A549 (cell line): ENCODE data around the gene OSCAR. TPM values are rescaled to one million over a fixed set of nuclear protein-coding genes. Genes with fewer than 3 reads are reported as not detected.

Experiments
- CBX2 ChIP-seq: fragments of 200-600 bp; sonication (generic); IDR thresholded peaks from 2 replicates; pipeline ENCODE4 v1.6.1; 2016; ENCODE audit warnings: low read depth, mild to moderate bottlenecking, borderline replicate concordance
- CEBPB ChIP-seq, 2 experiments: fragments of >200 bp in 1 of 2; sonication (Bioruptor Twin) in 1 of 2; formaldehyde crosslinking in 1 of 2; IDR thresholded peaks; 2 replicates each; pipeline ENCODE4 v1.6.1; 2012 to 2016
- CHD2 ChIP-seq: fragments of 150-350 bp; IDR thresholded peaks from 2 replicates; pipeline ENCODE4 v1.6.1; 2014; ENCODE audit warnings: low read length; ENCODE audit not compliant: partially characterized antibody
- EHF ChIP-seq: fragments of 250-450 bp; sonication (Bioruptor Pico); IDR thresholded peaks from 2 replicates; pipeline ENCODE4 v1.5.0; 2020; ENCODE audit warnings: mild to moderate bottlenecking
- EHMT2 ChIP-seq: fragments of 200-600 bp; sonication (generic); IDR thresholded peaks from 2 replicates; pipeline ENCODE4 v1.6.1; 2016; ENCODE audit warnings: antibody characterized with exemption, low read depth, mild to moderate bottlenecking, moderate library complexity
- EP300 ChIP-seq, 2 experiments: fragments of >200 bp; sonication (Bioruptor Twin); formaldehyde crosslinking; IDR thresholded peaks; 2 replicates in 1 of 2; 3 replicates in 1 of 2; pipeline ENCODE4 v1.6.1; 2016 to 2017
- ESRRA ChIP-seq: fragments of 150-350 bp; IDR thresholded peaks from 2 replicates; pipeline ENCODE4 v1.6.1; 2014; ENCODE audit warnings: mild to moderate bottlenecking, low read length, borderline replicate concordance
- GATA3 ChIP-seq: IDR thresholded peaks from 2 replicates; pipeline ENCODE4 v1.6.1; 2012; ENCODE audit warnings: borderline replicate concordance
- HOXB13 ChIP-seq: fragments of 250-450 bp; sonication (Bioruptor Pico); IDR thresholded peaks from 2 replicates; pipeline ENCODE4 v1.5.0; 2020; ENCODE audit warnings: low read depth, mild to moderate bottlenecking, moderate library complexity
- HOXB5 ChIP-seq: fragments of 250-450 bp; sonication (Bioruptor Pico); IDR thresholded peaks from 2 replicates; pipeline ENCODE4 v1.5.0; 2020; ENCODE audit warnings: mild to moderate bottlenecking, moderate library complexity
- JUN ChIP-seq, 2 experiments: fragments of >200 bp; sonication (Bioruptor Twin); formaldehyde crosslinking; IDR thresholded peaks; 2 replicates in 1 of 2; 3 replicates in 1 of 2; pipeline ENCODE4 v1.6.1; 2016 to 2017
- JUNB ChIP-seq: fragments of >200 bp; sonication (Bioruptor Twin); formaldehyde crosslinking; IDR thresholded peaks from 2 replicates; pipeline ENCODE4 v1.6.1; 2016
- KDM1A ChIP-seq: fragments of 200-600 bp; sonication (generic); IDR thresholded peaks from 2 replicates; pipeline ENCODE4 v1.6.1; 2016; ENCODE audit warnings: low read depth, mild to moderate bottlenecking
- MAFK ChIP-seq: fragments of 450-650 bp; IDR thresholded peaks from 2 replicates; pipeline ENCODE4 v1.6.1; 2014; ENCODE audit not compliant: partially characterized antibody
- MAZ ChIP-seq: fragments of 150-350 bp; IDR thresholded peaks from 2 replicates; pipeline ENCODE4 v1.6.1; 2014; ENCODE audit warnings: antibody characterized with exemption, low read depth, low read length, borderline replicate concordance
- MYC ChIP-seq: IDR thresholded peaks from 2 replicates; pipeline ENCODE4 v1.6.1; 2012; ENCODE audit warnings: mild to moderate bottlenecking, inconsistent platforms, low read length, improper control_type of control experiment, borderline replicate concordance
- NPAS2 ChIP-seq: fragments of 250-450 bp; sonication (Bioruptor Pico); IDR thresholded peaks from 2 replicates; pipeline ENCODE4 v1.8.0; 2022; ENCODE audit warnings: mild to moderate bottlenecking, moderate library complexity, borderline replicate concordance
- NR3C1 ChIP-seq: fragments of >200 bp; sonication (Bioruptor Twin); formaldehyde crosslinking; IDR thresholded peaks from 3 replicates; pipeline ENCODE4 v1.6.1; 2017
- PHF8 ChIP-seq: fragments of 200-600 bp; sonication (generic); IDR thresholded peaks from 2 replicates; pipeline ENCODE4 v1.6.1; 2016; ENCODE audit warnings: low read depth, mild to moderate bottlenecking, antibody characterized with exemption, moderate library complexity, borderline replicate concordance
- POLR2A ChIP-seq: IDR thresholded peaks from 2 replicates; pipeline ENCODE4 v1.6.1; 2012; ENCODE audit warnings: mild to moderate bottlenecking, low read length
- RAD21 ChIP-seq, 2 experiments: fragments of >200 bp in 1 of 2; sonication (Bioruptor Twin) in 1 of 2; formaldehyde crosslinking in 1 of 2; IDR thresholded peaks in 1 of 2; conservative IDR thresholded peaks in 1 of 2; 2 replicates in 1 of 2; 3 replicates in 1 of 2; pipeline ENCODE4 v1.6.1; 2012 to 2018; ENCODE audit warnings: inconsistent platforms in 1 of 2
- TFCP2L1 ChIP-seq: fragments of 250-450 bp; sonication (Bioruptor Pico); IDR thresholded peaks from 2 replicates; pipeline ENCODE4 v1.5.0; 2021; ENCODE audit warnings: mild to moderate bottlenecking
- ZNF302 ChIP-seq: fragments of 250-450 bp; sonication (Bioruptor Pico); IDR thresholded peaks from 2 replicates; pipeline ENCODE4 v1.9.0; 2021; ENCODE audit warnings: inconsistent platforms, mild to moderate bottlenecking, moderate library complexity
- polyA plus RNA-seq, 4 experiments: library from polyadenylated mRNA; depleted of rRNA in 3 of 4; stranded (reverse); fragments of >200 nt; fragmentation: RNase III in 1 of 4; extraction: RNeasy Plus Mini Kit Qiagen cat#74134 plus additional on column Dnase treatment in 1 of 4; gene quantifications; 2 replicates in 3 of 4; 3 replicates in 1 of 4; pipeline ENCODE4 v1.2.3, GENCODE V29; 2011 to 2017
- TF ChIP-seq, protein P1 (sequence below): fragments of 250-450 bp; sonication (Bioruptor Pico); IDR thresholded peaks from 2 replicates; pipeline ENCODE4 v1.5.0; 2021; ENCODE audit warnings: mild to moderate bottlenecking, moderate library complexity, borderline replicate concordance
- TF ChIP-seq, protein P2 (sequence below): fragments of >200 bp; sonication (Bioruptor Twin); formaldehyde crosslinking; IDR thresholded peaks from 3 replicates; pipeline ENCODE4 v1.5.1; 2016
- TF ChIP-seq, protein P3 (sequence below): fragments of 150-350 bp; IDR thresholded peaks from 2 replicates; pipeline ENCODE4 v1.6.1; 2014; ENCODE audit warnings: low read depth, mild to moderate bottlenecking, low read length
- TF ChIP-seq, protein P4 (sequence below): fragments of >200 bp; sonication (Bioruptor Twin); formaldehyde crosslinking; IDR thresholded peaks from 3 replicates; pipeline ENCODE4 v1.6.1; 2016
- TF ChIP-seq, protein P5 (sequence below): fragments of >200 bp; sonication (Bioruptor Twin); formaldehyde crosslinking; IDR thresholded peaks from 2 replicates; pipeline ENCODE4 v1.6.1; 2016
- TF ChIP-seq, protein P6 (sequence below): IDR thresholded peaks from 2 replicates; pipeline ENCODE4 v1.6.1; 2012
- TF ChIP-seq, protein P7 (sequence below): IDR thresholded peaks from 2 replicates; pipeline ENCODE4 v1.6.1; 2012
- TF ChIP-seq, protein P8 (sequence below): fragments of 450-650 bp; IDR thresholded peaks from 2 replicates; pipeline ENCODE4 v1.6.1; 2014; ENCODE audit warnings: antibody characterized with exemption

Gene OSCAR
- polyA plus RNA-seq, 2 of the 4 experiments (the other 2 are of a cell fraction): 0.26 to 0.28 TPM

DNA sequence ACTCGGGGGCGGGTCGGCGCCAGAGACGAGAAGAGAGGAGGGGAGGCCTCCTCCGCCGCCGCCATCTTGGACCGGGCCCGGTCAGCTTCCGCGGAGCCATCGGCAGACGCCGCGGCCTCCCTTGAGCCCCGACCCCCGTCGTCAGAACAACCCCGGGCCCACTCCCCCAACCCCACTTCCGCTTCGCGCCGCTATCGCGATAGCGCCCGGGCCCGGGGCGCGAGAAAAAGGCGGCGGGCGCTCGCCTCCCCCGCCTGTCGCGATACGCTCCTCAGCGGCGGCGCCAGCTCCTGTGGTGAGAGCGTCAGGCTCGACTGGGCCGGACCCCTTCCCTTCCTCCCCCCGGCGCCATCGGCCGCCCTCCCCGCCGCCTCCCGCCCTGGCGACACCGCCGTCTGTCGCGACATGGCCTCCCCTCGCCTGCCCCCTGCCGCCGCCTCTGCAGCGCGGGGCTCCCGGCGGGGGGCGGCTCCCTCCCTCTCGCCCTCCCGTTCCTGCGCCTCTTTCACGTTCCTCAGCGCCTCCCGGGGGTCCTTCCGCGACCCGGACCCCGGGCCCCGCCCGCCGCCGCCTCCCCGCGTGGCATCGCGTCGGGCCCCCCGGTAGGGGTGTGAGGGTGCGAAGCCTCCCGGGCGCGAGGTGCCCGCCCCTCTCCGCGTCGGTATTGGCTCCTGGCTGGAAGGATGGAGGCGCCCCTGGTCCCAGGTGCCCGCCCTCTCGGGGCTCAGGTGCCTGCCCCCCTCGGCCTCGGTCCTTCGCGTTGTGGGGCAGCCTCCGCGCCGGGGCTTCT, 37.3 kb upstream of the OSCAR start, which contains the start of gene CNOT3 (continued):
- TF ChIP-seq, protein P1, sequence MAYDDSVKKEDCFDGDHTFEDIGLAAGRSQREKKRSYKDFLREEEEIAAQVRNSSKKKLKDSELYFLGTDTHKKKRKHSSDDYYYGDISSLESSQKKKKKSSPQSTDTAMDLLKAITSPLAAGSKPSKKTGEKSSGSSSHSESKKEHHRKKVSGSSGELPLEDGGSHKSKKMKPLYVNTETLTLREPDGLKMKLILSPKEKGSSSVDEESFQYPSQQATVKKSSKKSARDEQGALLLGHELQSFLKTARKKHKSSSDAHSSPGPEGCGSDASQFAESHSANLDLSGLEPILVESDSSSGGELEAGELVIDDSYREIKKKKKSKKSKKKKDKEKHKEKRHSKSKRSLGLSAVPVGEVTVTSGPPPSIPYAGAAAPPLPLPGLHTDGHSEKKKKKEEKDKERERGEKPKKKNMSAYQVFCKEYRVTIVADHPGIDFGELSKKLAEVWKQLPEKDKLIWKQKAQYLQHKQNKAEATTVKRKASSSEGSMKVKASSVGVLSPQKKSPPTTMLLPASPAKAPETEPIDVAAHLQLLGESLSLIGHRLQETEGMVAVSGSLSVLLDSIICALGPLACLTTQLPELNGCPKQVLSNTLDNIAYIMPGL (CRISPR knock-in tag): no peak
- TF ChIP-seq JUNB (no peak), PHF8 (peak; percentile 91), MAZ (no peak), GATA3 (no peak), RAD21 (conservative IDR thresholded peaks at IDR 0.05 in 1 of 2, IDR thresholded peaks at IDR 0.05 in 1 of 2) (no peak), POLR2A (peak; percentile 83), CBX2 (peak; percentile 98), CHD2 (peak; percentile 7), HOXB5 (CRISPR knock-in tag) (no peak), EHF (CRISPR knock-in tag) (no peak), NPAS2 (CRISPR knock-in tag) (no peak), EHMT2 (no peak), KDM1A (no peak), HOXB13 (CRISPR knock-in tag) (no peak), JUN (IDR thresholded peaks at IDR 0.05) (peak; percentile 74 to 89; a peak in 3 of 5 replicates), MAFK (no peak), ESRRA (no peak), EP300 (IDR thresholded peaks at IDR 0.05) (no peak), NR3C1 (no peak), CEBPB (IDR thresholded peaks at IDR 0.05) (no peak), TFCP2L1 (CRISPR knock-in tag) (no peak), MYC (no peak), ZNF302 (CRISPR knock-in tag) (no peak)
- TF ChIP-seq, protein P2, sequence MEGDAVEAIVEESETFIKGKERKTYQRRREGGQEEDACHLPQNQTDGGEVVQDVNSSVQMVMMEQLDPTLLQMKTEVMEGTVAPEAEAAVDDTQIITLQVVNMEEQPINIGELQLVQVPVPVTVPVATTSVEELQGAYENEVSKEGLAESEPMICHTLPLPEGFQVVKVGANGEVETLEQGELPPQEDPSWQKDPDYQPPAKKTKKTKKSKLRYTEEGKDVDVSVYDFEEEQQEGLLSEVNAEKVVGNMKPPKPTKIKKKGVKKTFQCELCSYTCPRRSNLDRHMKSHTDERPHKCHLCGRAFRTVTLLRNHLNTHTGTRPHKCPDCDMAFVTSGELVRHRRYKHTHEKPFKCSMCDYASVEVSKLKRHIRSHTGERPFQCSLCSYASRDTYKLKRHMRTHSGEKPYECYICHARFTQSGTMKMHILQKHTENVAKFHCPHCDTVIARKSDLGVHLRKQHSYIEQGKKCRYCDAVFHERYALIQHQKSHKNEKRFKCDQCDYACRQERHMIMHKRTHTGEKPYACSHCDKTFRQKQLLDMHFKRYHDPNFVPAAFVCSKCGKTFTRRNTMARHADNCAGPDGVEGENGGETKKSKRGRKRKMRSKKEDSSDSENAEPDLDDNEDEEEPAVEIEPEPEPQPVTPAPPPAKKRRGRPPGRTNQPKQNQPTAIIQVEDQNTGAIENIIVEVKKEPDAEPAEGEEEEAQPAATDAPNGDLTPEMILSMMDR: no peak
- TF ChIP-seq, protein P3, sequence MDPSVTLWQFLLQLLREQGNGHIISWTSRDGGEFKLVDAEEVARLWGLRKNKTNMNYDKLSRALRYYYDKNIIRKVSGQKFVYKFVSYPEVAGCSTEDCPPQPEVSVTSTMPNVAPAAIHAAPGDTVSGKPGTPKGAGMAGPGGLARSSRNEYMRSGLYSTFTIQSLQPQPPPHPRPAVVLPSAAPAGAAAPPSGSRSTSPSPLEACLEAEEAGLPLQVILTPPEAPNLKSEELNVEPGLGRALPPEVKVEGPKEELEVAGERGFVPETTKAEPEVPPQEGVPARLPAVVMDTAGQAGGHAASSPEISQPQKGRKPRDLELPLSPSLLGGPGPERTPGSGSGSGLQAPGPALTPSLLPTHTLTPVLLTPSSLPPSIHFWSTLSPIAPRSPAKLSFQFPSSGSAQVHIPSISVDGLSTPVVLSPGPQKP: no peak
- TF ChIP-seq, protein P4, sequence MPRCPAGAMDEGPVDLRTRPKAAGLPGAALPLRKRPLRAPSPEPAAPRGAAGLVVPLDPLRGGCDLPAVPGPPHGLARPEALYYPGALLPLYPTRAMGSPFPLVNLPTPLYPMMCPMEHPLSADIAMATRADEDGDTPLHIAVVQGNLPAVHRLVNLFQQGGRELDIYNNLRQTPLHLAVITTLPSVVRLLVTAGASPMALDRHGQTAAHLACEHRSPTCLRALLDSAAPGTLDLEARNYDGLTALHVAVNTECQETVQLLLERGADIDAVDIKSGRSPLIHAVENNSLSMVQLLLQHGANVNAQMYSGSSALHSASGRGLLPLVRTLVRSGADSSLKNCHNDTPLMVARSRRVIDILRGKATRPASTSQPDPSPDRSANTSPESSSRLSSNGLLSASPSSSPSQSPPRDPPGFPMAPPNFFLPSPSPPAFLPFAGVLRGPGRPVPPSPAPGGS: peak; percentile 73; the same call in 1 of the 3 replicates
- TF ChIP-seq, protein P5, sequence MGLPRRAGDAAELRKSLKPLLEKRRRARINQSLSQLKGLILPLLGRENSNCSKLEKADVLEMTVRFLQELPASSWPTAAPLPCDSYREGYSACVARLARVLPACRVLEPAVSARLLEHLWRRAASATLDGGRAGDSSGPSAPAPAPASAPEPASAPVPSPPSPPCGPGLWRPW: no peak
- TF ChIP-seq, protein P6, sequence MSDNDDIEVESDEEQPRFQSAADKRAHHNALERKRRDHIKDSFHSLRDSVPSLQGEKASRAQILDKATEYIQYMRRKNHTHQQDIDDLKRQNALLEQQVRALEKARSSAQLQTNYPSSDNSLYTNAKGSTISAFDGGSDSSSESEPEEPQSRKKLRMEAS: peak; percentile 51
- TF ChIP-seq, protein P7, sequence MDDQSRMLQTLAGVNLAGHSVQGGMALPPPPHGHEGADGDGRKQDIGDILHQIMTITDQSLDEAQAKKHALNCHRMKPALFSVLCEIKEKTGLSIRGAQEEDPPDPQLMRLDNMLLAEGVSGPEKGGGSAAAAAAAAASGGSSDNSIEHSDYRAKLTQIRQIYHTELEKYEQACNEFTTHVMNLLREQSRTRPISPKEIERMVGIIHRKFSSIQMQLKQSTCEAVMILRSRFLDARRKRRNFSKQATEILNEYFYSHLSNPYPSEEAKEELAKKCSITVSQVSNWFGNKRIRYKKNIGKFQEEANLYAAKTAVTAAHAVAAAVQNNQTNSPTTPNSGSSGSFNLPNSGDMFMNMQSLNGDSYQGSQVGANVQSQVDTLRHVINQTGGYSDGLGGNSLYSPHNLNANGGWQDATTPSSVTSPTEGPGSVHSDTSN: no peak
- TF ChIP-seq, protein P8, sequence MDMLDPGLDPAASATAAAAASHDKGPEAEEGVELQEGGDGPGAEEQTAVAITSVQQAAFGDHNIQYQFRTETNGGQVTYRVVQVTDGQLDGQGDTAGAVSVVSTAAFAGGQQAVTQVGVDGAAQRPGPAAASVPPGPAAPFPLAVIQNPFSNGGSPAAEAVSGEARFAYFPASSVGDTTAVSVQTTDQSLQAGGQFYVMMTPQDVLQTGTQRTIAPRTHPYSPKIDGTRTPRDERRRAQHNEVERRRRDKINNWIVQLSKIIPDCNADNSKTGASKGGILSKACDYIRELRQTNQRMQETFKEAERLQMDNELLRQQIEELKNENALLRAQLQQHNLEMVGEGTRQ: no peak
